ENCODE results near the gene ARF3. TPM values are rescaled to one million over a fixed set of nuclear protein-coding genes. Genes with fewer than 3 reads are reported as not detected.

The ARF3 gene
- total RNA-seq, 1 experiment from 2014 or later = 263 TPM

DNA sequence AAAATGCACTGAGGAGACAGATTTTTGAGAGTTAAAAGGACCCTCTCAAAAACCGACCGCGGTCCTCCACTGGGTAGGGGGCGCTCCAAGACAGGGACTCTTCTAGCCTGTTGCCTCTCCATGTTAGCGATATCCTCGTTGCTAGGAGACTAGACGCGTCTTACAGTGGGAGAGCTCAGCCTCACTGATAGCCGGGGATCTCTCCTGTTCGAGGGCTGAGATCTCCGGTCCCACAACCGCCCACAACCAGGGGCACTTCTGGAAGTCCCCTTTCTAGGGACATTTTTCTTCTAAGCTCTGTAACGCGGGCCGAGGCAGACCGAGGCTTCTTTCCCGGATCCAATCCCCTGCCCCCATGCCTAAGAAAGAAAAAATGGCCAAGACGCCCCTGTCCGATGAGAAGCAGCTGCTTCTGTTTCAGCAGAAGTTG is 53.3 kb downstream of the ARF3 start:
- Histone ChIP-seq H3K27ac (ENCODE audit: insufficient read length, low read depth, low read length) (no peak overlapping the region), H2BK120ac (ENCODE audit: low read depth, low read length, poor library complexity, severe bottlenecking) (no peak overlapping the region), H3K23ac (ENCODE audit: insufficient read length, low read depth, low read length) (no peak overlapping the region), H4K5ac (ENCODE audit: insufficient read length, low read depth, low read length) (no peak overlapping the region), H3K56ac (ENCODE audit: insufficient read length, low read depth, low read length) (no peak overlapping the region), H2AK5ac (ENCODE audit: insufficient read length, low read length) (no peak overlapping the region), H3K4ac (ENCODE audit: low read depth, low read length) (no peak overlapping the region), H3K23me2 (ENCODE audit: insufficient read length, low read depth, low read length, poor library complexity, severe bottlenecking) (no peaks in the 10 kb centered on the region), H2BK15ac (ENCODE audit: low read depth, low read length) (no peak overlapping the region), H3T11ph (ENCODE audit: low read length) (no peak overlapping the region), H3K9me3 (ENCODE audit: control insufficient read depth, low read depth, low read length) (no peaks in the 10 kb centered on the region), H2BK12ac (ENCODE audit: insufficient read length, low read depth, low read length) (no peak overlapping the region), H4K91ac (ENCODE audit: insufficient read length, low read depth, low read length) (no peak overlapping the region), H3K27me3 (ENCODE audit: insufficient read depth, low read length) (no peaks in the 10 kb centered on the region), H2AFZ (ENCODE audit: low read length) (no peak overlapping the region), H2BK20ac (ENCODE audit: low read depth, low read length, poor library complexity, severe bottlenecking) (no peak overlapping the region), H4K20me1 (ENCODE audit: control insufficient read depth, insufficient read depth, insufficient read length) (no peaks in the 10 kb centered on the region), H3K4me1 (ENCODE audit: insufficient read depth, low read length) (no peaks in the 10 kb centered on the region), H3K14ac (ENCODE audit: insufficient read depth, low read length) (no peak overlapping the region), H3K79me2 (ENCODE audit: insufficient read depth, low read length) (no peaks in the 10 kb centered on the region), H3K9ac (ENCODE audit: extremely low read depth, insufficient read length, low read length) (no peak overlapping the region), H3K18ac (ENCODE audit: insufficient read length, low read depth, low read length) (no peak overlapping the region), H3K79me1 (ENCODE audit: insufficient read depth, low read depth, low read length, poor library complexity, severe bottlenecking) (no peaks in the 10 kb centered on the region), H3K4me2 (ENCODE audit: insufficient read depth, insufficient read length, low read length) (peak overlapping the region; percentile 63), H2BK5ac (ENCODE audit: insufficient read length, low read length) (no peak overlapping the region), H4K8ac (replicated peaks; ENCODE audit: insufficient read length, low read depth, low read length) (no peak overlapping the region)
- no peaks in the 10 kb centered on the region; a peak in 1 of 5 replicates for H3K9me3 Mint-ChIP-seq
- H3K36me3 Mint-ChIP-seq (ENCODE audit: insufficient read depth in 1 of 3, low read depth in 3 of 3) = no peaks in the 10 kb centered on the region
- no peak overlapping the region for H3K27ac Mint-ChIP-seq
- H3K4me3 Mint-ChIP-seq = peak overlapping the region; percentile 55 to 75
- H3K27me3 Mint-ChIP-seq (ENCODE audit: low read depth) = peaks cover 24% of the 10 kb centered on the region
- DNase-seq = peak; percentile 92
- TF ChIP-seq, protein P1, sequence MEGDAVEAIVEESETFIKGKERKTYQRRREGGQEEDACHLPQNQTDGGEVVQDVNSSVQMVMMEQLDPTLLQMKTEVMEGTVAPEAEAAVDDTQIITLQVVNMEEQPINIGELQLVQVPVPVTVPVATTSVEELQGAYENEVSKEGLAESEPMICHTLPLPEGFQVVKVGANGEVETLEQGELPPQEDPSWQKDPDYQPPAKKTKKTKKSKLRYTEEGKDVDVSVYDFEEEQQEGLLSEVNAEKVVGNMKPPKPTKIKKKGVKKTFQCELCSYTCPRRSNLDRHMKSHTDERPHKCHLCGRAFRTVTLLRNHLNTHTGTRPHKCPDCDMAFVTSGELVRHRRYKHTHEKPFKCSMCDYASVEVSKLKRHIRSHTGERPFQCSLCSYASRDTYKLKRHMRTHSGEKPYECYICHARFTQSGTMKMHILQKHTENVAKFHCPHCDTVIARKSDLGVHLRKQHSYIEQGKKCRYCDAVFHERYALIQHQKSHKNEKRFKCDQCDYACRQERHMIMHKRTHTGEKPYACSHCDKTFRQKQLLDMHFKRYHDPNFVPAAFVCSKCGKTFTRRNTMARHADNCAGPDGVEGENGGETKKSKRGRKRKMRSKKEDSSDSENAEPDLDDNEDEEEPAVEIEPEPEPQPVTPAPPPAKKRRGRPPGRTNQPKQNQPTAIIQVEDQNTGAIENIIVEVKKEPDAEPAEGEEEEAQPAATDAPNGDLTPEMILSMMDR (conservative IDR thresholded peaks at IDR 0.05) = peak; percentile 90
- 0 out of 4 replicates have a peak, but pooled peaks cover 0 to 4% of the 10 kb centered on the region in 2 experiments for H3K4me1 Mint-ChIP-seq
- no CpG with 5 or more reads among the region's 19 CpGs for WGBS (ENCODE audit: extremely low coverage, insufficient read length, low lambda C conversion rate)
